Fibroblast of skin of right quadriceps (primary cell): ENCODE results near the gene EIF1.
"Not testable (repeated sequence)": the region's sequence is repeated elsewhere in the genome, so short reads cannot be mapped to it uniquely, and the experiment has no call there.

Experiments
- DNase-seq: peaks from one replicate; pipeline ENCODE4 v3.0.0-alpha.2; 2013

EIF1 gene

GRCh38 chr17:41688641-41689496 lies at the start of gene EIF1:
Gene EIF1, plus strand, starts transcription at chr17:41688885. Its CDS starts 154 bp downstream, at chr17:41689039.
- peak; percentile 100 for DNase-seq

GRCh38 chr17:41638941-41639340 lies 49.7 kb upstream of the EIF1 start:
- no peak for DNase-seq

GRCh38 chr17:41639492-41640473 lies 48.9 kb upstream of the EIF1 start:
- no peak for DNase-seq

- not testable (repeated sequence) for DNase-seq
Observed at GRCh38 chr17:41640596-41640995, 48.1 kb upstream of the EIF1 start.

- no peak for DNase-seq
Observed at GRCh38 chr17:41642252-41643156, 46.2 kb upstream of the EIF1 start.

- DNase-seq: no peak
Observed at GRCh38 chr17:41647038-41647813, 41.5 kb upstream of the EIF1 start.

- DNase-seq: peak; percentile 74
Observed at GRCh38 chr17:41647940-41648410, 40.7 kb upstream of the EIF1 start.

- peak; percentile 81 for DNase-seq
Observed at GRCh38 chr17:41648411-41649195, 40.1 kb upstream of the EIF1 start.

GRCh38 chr17:41649923-41650519 lies 38.7 kb upstream of the EIF1 start:
- no peak for DNase-seq

GRCh38 chr17:41650794-41651624 lies 37.7 kb upstream of the EIF1 start:
- no peak for DNase-seq

GRCh38 chr17:41651625-41652460 lies 36.8 kb upstream of the EIF1 start:
- DNase-seq: no peak

GRCh38 chr17:41652461-41652970 lies 36.2 kb upstream of the EIF1 start:
- DNase-seq: no peak

- no peak for DNase-seq
Observed at GRCh38 chr17:41653421-41653820, 35.3 kb upstream of the EIF1 start.

- no peak for DNase-seq
Observed at GRCh38 chr17:41653892-41654677, 34.6 kb upstream of the EIF1 start.

GRCh38 chr17:41654678-41655607 lies 33.7 kb upstream of the EIF1 start:
- no peak for DNase-seq

- no peak for DNase-seq
Observed at GRCh38 chr17:41655611-41656111, 33.0 kb upstream of the EIF1 start.
